ENCODE data around the gene LDLRAD3.

GRCh38 chr11:36127550-36127949 is 183.7 kb downstream of the LDLRAD3 start:
- TF ChIP-seq POLR2AphosphoS5 (IDR thresholded peaks at IDR 0.05; ENCODE audit: low read depth, low read length) (no peak), CTCF (IDR thresholded peaks at IDR 0.05) (no peak), TCF7L2 (IDR thresholded peaks at IDR 0.05; ENCODE audit: low read depth, low read length) (no peak), SIN3A (IDR thresholded peaks at IDR 0.05; ENCODE audit: borderline replicate concordance, insufficient read depth, low read depth, low read length) (no peak)

All from Panc1 (cell line).